GM19240 (cell line): ENCODE results near the gene P2RX1.
A peak's percentile ranks its signal among the peaks of the same experiment; 100 is the strongest.

Experiments
- DNase-seq: peaks from one replicate; pipeline ENCODE4 v3.0.0; 2011; ENCODE audit warnings: low spot score; ENCODE audit not compliant: insufficient read length

P2RX1 gene

DNA sequence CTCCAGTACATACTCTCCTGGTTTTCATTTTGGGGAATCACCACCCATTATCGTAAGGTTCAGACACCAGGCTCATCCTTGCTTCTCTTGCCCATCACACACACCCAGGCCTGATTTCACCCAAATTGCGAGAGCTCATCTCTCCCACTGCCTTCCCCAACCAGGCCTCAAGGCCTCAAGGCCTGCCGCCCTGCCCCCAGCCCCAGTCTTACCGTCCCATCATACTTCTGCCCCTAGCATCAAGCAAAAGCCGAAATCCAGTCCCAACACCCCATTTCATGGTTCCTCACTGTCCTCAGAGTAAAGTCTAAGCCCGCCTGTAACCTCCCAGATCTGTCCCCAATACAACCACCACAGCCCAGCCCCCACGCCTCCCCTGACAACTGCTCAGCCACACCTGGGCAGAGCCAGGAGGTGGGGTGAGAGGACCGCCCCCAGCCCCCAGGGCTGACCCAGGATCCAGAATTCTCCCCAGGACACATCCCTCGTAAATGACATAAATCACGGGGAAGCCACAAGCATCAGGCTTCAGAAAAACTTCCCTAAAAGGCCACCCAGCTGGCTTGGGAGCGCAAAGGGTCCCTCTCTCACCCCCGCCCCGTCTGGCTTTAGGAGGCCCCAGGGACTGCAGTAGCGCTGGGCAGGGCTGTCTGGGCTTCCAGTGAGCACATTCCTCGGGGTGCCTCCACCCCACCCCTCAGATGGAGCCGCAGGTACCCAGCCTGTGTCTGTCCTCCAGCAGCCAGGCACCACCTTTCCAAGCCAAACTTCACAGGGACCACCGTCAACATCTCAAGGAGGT, 9.6 kb upstream of the P2RX1 start:
- no peak for DNase-seq

DNA sequence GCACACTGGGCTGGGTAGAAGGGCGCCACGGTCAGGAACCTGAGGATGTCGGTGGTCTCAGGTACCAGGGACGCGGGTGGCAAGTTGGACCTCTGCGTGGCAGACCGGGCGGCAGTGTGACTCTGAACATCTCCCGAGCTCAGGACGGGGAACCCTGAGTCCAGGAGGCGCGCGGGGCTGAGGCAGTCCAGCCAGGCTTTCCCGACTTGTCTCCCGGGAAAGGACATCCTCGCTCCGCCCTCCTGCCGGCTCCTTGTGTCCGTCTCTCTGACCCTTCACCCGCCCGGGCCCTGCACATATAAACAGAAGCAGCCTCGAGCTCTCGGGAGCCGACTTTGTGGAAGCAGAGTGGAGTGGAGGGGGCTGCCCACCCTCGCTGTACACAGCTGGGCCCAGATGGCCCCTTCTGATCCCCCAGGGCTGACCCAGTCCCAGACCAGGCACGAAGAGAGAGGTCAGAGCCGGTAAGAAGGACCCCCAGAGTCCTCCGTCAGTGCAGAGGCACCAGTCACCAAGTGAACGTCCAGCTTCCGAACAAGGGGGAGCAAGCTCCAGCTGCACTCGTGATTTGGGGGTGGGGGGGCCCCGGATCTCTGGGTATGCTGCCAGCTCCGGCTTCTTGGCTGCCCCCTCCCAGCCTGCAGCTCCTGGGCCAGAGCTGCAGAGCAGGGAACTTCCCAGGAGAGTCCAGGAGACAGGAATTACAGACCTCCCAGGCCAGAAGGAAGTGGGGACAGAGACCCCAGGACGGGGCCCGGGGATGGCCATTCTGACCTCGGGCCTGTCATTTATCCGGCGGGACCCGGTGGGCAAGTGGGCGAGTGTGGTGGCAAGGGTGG, 8.5 kb upstream of the P2RX1 start:
- DNase-seq: no peak

DNA sequence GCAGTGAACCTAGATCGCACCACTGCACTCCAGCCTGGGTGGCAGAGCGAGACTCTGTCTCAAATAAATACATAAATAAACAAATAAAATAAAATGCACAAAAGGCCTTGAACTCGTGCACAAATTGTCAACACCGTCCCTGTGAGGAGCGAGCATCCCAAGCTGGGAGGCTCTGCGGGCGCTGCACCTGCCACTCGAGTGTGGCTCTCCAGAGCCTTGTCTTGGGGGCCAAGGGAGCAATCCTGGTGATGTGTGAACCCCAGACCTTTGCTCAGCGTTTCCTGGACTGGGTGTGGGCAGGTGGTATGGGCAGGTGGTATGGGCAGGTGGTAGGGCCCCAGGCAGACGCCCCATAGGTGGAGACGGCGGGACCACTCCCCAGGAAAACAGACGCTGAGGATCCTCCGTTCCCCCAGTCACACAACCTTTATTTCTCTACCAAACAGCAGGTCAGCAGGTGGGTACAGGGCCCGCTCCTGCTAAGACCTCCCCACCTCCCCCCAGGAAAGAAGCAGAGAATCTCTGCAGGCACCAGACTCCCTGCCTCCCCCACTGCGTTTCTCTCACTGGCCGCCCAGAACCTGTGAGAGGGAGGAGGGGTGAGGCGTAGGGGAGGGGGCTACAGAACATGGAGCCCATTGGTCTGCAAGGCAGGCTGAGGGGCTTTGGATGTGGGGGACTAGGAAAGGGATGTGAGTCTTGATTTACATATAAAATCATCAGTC, 7.4 kb upstream of the P2RX1 start:
- no peak for DNase-seq

DNA sequence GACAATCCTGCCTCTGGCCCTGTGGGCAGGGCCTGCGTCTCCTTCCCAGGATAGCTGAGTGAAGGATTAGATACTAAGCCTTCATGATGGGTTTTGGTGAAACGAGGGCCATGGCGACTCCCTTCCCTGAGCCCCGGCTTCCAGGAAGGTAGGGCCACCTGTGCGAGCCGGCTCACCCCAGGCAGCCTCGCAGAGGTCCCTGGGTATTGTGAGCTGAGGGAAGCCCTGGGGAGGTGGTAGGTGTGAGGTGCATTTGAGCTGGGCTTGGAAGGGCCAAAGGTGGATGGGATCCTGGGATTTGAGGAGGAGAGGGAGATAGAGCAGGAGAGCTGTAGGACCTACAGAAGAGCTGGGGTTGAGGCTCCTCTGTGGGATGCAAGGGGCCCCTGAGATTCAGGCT, 6.5 kb upstream of the P2RX1 start:
- no peak for DNase-seq

DNA sequence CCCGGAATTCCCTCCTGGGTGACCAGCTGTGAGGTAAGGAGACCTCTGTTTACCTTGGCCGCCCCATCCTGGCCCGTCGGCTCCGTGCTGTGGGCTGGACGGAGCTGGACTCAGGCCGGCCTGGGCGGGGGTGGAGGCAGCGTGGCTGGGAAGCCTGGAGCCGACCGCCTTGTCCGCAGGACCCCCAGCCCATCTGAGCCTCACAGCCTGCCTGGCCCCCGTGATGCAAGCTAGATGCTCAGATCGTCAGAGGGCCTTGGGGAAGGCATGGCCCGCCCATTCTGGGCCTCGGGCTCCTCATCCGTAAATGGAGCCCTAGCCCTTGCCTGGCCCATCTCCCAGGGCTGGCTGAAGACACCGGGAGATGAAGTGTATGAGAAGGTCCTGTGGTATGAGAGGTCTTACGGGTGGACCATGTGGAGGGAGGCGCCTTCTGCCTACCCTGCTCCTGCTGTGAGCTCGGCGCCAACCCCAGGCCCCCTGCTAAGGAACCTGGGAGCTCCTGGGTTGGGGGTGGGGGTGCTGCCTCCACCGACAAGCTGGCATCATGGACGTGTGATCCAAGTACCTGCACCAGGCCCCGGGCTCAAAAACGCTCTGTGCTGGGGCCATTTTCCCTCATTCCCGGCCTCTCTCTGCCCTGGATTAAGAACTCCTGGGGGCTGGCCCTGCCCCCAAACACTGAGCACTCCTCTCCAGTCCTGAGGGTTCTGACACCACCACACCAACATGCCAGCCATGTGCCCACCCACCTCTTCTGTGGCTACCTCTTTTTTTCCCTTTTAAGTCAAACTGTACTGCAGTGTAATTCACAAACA, 5.4 kb upstream of the P2RX1 start:
- DNase-seq: no peak

DNA sequence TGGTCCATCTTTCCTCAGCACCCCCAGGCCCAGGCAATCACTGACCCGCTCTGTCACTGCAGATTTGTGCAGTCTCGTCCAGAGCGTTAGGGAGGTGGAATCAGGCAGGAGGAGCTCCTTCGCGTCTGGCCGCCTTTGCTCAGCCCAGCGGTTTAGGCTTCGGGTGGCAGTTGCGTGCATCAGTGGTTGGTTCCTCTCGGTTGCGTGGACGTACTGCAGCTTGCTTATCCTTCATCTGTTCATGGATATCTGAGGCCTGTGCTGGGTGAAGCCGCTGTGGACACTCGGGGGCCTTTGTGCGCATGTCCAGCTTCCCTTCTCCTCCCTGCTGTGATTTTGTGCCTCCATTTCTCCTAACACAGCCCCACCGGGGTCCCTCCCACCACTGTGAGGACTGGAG, 4.7 kb upstream of the P2RX1 start:
- no peak for DNase-seq

DNA sequence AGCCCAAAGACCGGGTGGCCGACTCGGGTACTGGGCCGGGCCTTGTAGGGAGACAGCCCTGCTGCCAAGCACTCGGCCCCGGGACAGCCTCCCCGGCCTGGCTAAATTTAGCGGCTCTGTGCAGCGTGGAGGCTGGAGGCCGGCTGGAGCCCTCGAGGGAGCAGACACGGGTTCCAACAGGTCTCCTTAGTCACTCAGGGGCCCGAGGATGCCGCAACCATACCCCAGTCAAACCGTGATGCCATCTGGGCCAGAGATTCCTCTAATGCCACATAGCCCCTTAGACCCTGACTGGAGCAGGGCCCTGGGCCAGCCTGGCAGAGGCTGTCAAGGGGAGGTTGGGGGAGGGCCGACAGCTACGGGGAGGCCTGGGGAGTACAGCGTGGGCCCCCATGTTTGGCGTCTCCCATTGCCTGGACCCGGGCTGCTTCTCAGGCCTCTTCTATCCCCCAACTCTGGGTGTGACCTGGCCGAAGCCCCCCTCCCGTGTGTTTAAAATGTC, 2.9 kb upstream of the P2RX1 start:
- no peak for DNase-seq

DNA sequence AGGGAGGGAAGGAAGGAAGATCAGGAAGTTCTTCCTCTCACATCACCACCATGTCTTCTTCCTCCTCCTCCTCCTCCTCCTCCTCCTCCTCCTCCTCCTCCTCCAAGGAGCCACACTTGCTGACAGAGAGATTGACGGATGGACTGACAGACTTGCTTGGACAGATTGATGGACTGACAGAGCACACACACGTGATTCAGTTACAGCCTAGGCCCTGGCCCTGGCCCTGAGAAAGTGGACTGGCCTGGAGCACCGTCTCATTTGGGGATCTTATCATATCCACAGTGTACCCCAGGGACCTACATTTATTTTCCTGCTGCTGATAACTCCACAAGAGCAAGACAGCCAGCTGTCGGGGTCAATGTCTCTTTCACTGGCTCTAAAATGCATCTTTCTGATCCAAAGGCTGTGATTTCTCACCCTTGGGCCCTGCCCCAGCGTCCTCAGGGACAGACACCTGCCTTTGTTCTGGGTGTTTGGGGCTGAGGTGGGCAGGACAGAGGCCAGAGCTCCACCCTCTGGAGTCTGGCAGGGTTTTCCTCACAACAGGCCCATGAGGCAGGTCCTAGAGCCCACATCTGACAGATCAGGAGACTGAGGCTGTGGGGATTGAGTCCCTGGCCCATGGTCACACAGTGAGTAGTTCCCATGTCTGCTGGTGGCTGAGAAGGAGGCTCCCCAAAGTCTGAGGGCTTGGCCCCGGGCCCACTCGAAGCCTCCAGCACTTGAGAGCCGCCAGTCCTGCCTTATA, 2.3 kb upstream of the P2RX1 start:
- DNase-seq: no peak

DNA sequence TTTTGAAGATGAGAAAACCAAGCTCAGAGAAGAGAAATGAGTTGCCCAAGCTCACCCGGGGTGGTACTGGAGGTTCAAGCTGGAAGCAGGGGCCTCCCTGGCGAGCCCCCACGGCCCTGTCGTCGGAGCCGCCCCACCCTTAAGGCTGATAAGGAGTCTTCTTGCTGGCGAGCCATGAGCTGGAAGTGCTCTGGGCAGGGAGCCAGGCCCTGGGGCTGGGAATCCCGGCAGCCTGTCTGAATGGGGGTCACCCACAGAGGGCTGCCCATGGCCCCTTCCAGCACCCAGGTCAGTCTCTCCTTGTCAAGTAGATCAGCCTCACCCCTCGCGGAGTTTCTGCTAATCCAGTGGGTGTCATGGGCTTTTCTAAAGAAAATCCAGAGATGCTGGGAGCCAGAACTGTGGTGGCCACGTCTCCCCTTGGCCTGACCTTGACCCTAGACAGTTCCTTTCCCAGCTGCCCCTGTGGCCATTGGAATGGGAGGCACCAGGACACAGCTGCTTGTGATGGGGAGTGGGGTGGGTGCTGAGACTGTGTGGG, 1.2 kb upstream of the P2RX1 start:
- DNase-seq: no peak

DNA sequence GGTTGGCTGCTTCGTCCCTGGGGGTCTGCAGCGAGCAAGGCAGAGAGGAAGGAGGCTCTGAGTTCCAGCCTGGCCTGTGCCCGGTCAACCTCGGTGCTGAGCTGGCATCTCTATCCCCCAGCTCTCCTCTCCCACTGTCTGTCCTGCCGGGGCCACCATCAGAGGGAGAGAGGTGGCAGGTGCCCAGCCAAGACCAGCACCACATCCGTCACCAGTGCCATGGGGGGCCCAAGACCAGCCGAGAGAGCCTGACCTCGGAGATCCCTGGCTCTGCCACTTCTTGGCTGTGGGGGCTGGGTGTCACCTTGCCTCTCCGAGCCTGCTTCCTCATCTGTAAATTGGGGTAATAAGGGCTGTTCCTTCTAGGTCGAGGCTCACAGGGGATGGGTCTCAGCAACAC, 560 bp upstream of the P2RX1 start:
- DNase-seq: no peak

DNA sequence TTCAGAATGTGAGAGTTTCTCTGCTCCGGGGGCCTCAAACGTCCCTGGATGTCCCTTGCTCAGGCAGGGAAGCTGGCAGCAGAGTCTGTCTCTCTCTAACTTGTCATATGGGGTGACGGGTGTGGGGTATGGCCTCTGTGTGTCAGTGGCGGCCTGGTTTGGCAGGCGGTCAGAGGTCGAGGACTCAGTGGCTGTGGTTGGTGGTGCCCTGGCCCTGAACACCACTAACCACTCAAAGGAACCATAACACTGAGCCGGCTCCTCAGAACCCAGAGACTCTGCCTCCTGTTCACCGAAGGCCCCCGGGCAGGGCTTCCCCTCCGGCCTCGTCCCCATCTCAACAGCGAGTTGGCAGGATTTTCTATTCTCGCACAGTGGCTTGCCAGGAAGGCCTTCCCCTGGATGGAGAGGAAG, 677 bp downstream of the P2RX1 start:
- DNase-seq: no peak

DNA sequence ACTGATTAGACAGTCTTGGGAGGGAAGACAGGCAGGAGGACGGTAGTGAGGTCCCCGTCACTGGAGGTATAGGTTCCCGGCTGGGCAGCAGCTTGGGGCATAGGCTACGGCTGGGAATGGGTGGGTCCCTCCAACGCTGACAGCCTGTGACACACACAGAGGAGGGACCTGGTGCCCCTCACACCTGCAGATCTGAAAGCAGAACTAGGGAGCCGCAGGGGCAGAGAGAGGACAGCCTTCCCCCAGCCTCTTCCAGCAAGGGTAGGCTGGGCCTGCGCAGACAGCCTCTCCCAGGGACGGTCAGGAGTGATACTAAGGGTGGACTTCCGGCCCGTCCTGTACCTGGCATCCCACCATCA, 2.0 kb downstream of the P2RX1 start:
- DNase-seq: peak; percentile 65

DNA sequence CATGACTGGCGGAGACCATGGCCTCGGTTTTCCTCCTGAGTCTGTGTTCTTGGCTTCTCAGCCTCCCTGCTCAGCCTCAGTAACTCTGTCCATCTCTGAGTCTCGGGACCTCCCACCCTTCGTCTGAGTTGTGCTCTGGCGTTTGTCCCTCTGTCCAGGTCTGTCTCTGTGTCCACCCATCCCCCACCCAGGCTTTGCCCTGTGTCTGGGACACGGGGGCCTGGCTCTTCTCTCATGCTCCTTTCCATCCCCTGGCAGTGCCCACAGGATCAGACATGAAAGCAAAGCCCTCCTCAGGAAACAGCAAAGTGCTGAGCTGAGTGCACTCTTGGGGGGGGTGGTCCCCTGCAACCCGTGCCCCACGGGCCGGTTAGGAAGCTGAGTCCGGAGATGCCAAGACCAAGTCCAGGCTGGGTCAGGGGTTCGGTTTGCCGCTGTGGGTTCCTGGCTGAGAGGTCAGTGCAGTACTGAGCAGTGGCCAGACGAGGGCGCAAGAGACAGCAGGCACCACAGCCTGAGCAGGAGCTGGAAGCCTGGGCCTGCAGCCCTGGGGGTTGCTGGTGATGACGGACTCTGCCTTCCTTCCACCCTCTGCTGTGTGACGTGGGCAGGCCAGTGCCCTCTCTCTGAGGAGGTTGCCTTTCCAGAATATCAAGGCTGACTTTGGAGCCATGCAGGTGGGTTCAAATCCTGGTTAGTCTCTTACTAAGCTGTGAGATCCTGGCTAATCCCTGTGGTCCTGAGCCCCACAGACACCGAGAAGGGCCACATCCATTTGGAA, 2.5 kb downstream of the P2RX1 start:
- peak; percentile 89 for DNase-seq

DNA sequence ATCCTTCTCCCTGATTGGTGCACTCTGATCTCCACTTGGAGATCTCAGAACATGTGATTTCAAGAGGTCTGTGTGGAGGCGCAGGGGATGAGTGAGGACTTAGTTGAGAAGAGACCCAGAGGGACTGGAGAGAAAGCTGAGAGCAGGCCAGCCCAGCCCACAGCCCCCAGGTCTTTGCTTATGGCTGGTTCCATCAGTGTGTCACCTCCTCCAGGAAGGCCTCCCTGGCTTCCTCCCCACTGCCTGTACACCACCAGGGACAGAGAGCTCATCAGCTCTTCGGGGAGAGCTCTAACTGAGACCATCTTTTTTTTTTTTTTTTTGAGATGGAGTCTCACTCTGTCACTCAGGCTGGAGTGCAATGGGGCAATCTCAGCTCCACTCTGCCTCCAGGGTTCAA, 3.4 kb downstream of the P2RX1 start:
- DNase-seq: no peak

DNA sequence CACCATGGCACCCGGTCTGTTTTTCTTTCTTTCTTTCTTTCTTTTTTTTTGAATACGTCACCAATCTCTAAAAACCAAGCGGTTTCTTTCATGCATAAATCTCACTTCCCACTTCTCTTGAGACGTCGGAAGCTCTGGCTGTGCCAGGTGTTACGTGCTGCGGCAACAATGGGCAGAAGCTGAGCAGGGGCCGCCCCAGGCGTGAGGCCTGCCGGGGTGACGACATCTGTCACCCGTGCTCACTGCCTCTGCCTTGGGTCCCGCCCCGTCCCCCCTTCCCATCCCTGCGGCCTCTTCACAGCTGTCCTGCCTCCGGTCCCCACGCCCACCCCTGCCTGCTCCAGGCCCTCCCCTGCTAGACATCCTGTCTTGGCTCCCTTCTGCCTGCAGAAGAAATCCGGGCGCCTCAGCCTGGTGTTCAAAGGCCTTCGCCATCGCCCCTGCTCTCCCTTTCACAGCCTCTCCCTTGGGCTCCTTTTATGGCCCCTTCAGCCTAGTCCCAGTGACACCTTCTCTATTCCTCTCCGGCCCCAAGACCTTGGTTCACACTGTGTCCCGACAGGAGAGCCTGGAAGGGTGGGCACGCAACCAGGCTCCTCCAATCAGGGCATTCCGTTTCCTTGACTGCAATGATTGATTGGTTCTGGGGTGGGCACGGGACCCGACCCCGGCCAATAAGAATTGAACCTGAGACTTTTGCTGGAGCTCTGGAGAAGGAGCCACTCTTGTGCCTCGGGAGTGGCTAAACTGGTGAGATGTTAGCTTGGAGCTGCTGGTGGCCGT, 4.8 kb downstream of the P2RX1 start:
- DNase-seq: peak; percentile 66

DNA sequence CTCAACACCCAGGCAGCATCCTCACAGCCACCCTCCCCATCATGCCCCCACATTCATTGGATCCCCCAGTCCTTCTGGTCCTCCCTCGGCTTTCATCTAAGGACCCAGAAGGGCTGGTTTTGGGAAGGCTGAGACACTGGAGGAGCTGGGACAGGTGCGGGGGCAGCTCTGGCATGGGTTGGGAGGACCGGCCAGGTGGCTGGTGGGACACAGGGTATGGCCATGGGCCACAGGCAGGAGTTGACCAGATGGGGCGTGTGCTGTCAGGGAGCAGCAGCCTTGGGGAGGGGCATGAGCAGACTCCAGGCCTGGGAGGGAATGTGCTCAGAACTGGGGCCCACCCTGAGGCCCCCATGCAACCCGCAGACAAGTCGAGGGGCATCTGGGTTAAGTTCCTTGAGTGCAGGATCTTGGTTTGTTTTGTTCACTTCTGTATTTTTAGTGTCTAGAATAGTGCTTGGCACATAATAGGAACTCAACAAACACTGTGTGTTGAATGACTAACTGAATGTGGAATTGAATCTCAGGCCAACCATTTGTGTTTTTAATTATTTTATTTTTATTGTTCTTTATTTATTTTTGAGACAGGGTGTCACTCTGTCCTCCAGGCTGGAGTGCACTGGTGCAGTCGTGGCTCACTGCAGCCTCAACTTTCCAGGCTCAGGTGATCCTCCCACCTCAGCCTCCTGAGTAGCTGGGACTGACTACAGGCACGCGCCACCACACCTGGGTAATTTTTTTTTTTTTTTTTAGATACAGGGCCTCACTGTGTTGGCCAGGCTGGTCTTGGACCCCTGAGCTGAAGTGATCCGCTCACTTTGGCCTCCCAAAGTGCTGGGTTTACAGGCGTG, 5.6 kb downstream of the P2RX1 start:
- DNase-seq: no peak

DNA sequence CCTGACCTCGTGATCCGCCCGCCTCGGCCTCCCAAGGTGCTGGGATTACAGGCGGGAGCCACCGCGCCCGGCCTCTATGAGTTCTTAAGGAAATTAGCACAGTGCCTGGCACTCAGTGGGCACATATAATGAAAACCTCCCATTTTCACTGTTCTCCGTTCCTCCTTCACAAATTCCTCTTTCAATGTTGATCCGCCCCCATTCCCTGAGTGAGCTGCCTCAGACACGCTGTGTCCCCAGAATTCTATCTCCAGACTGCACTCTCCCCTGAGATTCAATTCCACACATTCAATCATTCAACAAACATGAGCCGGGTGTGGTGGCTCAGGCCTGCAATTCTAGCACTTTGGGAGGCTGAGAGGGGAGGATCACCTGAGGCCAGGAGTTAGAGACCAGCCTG, 7.0 kb downstream of the P2RX1 start:
- no peak for DNase-seq
